Muscle layer of colon (tissue), 2 donors: ENCODE data around the gene CTNNBL1.
"Not testable (repeated sequence)": the region's sequence is repeated elsewhere in the genome, so short reads cannot be mapped to it uniquely, and the experiment has no call there.

ENCODE experiments used
- H3K27ac ChIP-seq: one replicate; pipeline ENCODE4 v1.7.0; 2013; ENCODE audit warnings: low read depth, mild to moderate bottlenecking, low read length, moderate library complexity
- H3K27me3 ChIP-seq, 2 donors: one replicate each; pipeline ENCODE4 v1.7.0; 2013; ENCODE audit warnings: low read length in 2 of 2, mild to moderate bottlenecking in 2 of 2; ENCODE audit not compliant: insufficient read depth in 2 of 2, control insufficient read depth in 1 of 2
- H3K36me3 ChIP-seq: one replicate; pipeline ENCODE4 v1.7.0; 2013; ENCODE audit warnings: mild to moderate bottlenecking, low read length; ENCODE audit not compliant: insufficient read depth
- H3K4me1 ChIP-seq: one replicate; pipeline ENCODE4 v1.7.0; 2013; ENCODE audit warnings: mild to moderate bottlenecking, low read length; ENCODE audit not compliant: insufficient read depth
- H3K4me3 ChIP-seq, 2 donors: one replicate each; pipeline ENCODE4 v1.7.0; 2013; ENCODE audit warnings: low read length in 2 of 2, low read depth in 1 of 2, mild to moderate bottlenecking in 1 of 2, moderate library complexity in 1 of 2
- H3K9ac ChIP-seq: one replicate; pipeline ENCODE4 v1.7.0; 2013; ENCODE audit warnings: low read length
- H3K9me3 ChIP-seq: one replicate; pipeline ENCODE4 v1.7.0; 2013; ENCODE audit warnings: mild to moderate bottlenecking, low read length
- donor health status: abdominal sarcoma.
- donor health status: Adenocarcinoma of cecum.

The CTNNBL1 gene

DNA sequence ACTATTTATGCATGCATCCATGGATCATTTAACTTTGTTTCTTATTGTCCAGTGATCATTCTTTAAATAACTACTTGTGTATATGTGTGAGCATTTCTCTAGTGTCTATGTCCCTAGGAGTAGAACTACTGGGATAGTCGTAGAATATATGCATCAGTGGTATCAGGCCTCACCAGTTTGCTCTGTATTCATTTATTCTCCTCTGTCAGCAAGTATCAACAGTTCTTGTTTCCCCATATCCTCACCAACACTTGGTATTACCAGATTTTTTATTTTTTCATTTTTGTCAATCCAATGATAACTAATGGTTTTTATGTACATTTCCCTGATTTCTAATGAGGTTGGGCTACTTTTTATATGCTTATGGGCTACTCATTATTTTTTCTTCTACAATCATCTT lies 27.9 kb downstream of the CTNNBL1 start:
- H3K4me1 ChIP-seq = peaks cover 6% of the 10 kb centered on the region
- H3K9ac ChIP-seq = no peak overlapping the region
- H3K4me3 ChIP-seq = no peak overlapping the region
- H3K27me3 ChIP-seq = no peaks in the 10 kb centered on the region
- no peaks in the 10 kb centered on the region for H3K36me3 ChIP-seq
- no peaks in the 10 kb centered on the region for H3K9me3 ChIP-seq
- no peak overlapping the region for H3K27ac ChIP-seq

DNA sequence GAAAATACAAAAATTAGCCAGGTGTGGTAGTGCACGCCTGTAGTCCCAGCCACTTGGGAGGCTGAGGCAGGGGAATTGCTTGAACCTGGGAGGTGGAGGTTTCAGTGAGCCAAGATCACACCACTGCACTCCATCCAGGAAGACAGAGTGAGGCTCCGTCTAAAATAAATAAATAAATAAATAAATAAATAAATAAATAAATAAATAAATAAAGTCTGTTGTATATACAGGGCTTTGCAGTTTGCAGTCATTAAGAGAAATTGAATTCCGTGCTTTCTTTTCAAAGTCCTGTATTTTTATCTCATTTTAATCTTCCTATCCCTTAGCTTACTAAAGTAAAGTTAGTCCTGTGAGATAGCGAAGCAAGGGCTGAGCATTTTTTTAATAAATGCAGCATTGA lies 28.5 kb downstream of the CTNNBL1 start:
- not testable (repeated sequence) for H3K27ac ChIP-seq, H3K9me3 ChIP-seq, H3K4me1 ChIP-seq, H3K4me3 ChIP-seq, H3K9ac ChIP-seq, H3K27me3 ChIP-seq, H3K36me3 ChIP-seq

DNA sequence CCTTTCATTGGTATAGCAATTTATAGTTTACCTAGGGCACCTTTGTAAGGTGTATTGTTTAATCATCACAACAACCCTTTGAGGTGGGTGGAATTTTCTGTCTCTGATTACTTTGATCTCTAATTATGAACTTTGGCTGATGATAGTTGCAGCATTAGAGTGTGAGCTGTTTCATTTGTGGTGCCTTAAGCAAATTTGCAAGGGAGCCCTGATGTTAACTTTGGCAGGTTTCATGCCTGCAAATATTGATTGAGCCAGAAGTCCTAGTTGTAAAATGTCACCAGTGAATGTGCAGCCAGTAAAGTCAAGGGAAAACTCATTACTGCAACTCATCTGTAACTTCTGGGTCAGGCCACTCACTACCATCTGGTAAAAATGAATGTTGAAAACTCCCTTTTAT lies 29.8 kb downstream of the CTNNBL1 start:
- Histone ChIP-seq H3K4me3 (no peak overlapping the region), H3K9me3 (no peaks in the 10 kb centered on the region), H3K27ac (no peak overlapping the region), H3K27me3 (no peaks in the 10 kb centered on the region), H3K36me3 (no peaks in the 10 kb centered on the region), H3K9ac (no peak overlapping the region), H3K4me1 (peaks cover 22% of the 10 kb centered on the region)

DNA sequence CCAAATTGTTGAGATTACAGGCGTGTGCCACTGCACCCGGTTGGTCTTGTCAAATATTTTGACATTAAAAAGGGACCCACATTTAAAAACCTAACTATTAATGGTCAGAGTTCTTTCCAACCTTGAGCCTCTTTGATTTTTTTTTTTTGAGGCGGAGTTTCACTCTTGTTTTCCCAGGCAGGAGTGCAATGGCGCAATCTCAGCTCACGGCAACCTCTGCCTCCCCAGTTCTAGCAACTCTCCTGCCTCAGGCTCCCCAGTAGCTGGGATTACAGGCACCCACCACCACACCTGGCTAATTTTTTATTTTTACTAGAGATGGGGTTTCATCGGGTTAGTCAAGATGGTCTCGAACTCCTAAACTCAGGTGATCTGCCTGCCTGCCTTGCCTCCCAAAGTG lies 31.3 kb downstream of the CTNNBL1 start:
- Histone ChIP-seq H3K27ac (no peak overlapping the region), H3K4me3 (no peak overlapping the region), H3K9ac (no peak overlapping the region), H3K36me3 (no peaks in the 10 kb centered on the region), H3K27me3 (no peaks in the 10 kb centered on the region), H3K4me1 (peaks cover 36% of the 10 kb centered on the region), H3K9me3 (no peaks in the 10 kb centered on the region)

DNA sequence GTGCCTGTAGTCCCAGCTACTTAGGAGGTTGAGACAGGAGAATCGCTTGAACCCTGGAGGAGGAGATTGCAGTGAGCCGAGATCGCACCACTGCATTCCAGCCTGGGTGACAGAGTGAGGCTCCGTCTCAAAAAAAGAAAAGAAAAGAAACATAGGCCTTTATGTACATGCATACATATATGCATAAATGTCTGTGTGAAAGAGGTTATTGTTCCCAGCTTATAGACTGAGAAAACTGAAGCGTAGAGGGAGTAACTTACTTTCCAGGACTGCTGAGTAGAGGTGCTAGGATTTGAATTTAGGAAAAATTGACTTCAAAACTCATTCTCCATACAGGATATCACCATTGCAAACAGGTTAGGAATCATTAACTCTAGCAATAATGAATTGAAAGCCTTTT lies 32.0 kb downstream of the CTNNBL1 start:
- no peaks in the 10 kb centered on the region for H3K36me3 ChIP-seq
- H3K27me3 ChIP-seq = no peaks in the 10 kb centered on the region
- H3K9me3 ChIP-seq = no peaks in the 10 kb centered on the region
- no peak overlapping the region for H3K4me3 ChIP-seq
- no peak overlapping the region for H3K9ac ChIP-seq
- H3K4me1 ChIP-seq = peaks cover 41% of the 10 kb centered on the region
- no peak overlapping the region for H3K27ac ChIP-seq

DNA sequence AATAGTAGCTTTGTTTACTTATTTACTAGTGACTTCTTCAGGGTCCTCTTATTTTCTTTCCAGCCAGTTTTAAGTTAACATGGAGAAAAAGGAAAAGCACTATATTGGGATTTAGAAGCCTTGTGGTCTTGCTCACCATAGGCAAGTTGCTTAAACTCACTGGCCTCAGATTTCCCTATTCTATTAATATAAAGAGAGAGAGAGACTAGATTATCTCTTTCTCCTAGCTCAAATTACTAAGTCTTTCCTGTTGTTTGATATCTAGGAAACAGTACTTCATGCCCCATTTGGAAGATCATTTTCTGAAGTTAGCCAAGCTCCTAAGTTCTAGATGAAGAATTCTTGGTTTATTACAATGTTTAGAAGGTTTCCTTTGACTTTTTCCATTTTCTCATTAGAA lies 32.5 kb downstream of the CTNNBL1 start:
- H3K4me1 ChIP-seq = peaks cover 41% of the 10 kb centered on the region
- no peak overlapping the region for H3K9ac ChIP-seq
- no peaks in the 10 kb centered on the region for H3K27me3 ChIP-seq
- no peak overlapping the region for H3K27ac ChIP-seq
- no peaks in the 10 kb centered on the region for H3K36me3 ChIP-seq
- H3K4me3 ChIP-seq = no peak overlapping the region
- H3K9me3 ChIP-seq = no peaks in the 10 kb centered on the region

DNA sequence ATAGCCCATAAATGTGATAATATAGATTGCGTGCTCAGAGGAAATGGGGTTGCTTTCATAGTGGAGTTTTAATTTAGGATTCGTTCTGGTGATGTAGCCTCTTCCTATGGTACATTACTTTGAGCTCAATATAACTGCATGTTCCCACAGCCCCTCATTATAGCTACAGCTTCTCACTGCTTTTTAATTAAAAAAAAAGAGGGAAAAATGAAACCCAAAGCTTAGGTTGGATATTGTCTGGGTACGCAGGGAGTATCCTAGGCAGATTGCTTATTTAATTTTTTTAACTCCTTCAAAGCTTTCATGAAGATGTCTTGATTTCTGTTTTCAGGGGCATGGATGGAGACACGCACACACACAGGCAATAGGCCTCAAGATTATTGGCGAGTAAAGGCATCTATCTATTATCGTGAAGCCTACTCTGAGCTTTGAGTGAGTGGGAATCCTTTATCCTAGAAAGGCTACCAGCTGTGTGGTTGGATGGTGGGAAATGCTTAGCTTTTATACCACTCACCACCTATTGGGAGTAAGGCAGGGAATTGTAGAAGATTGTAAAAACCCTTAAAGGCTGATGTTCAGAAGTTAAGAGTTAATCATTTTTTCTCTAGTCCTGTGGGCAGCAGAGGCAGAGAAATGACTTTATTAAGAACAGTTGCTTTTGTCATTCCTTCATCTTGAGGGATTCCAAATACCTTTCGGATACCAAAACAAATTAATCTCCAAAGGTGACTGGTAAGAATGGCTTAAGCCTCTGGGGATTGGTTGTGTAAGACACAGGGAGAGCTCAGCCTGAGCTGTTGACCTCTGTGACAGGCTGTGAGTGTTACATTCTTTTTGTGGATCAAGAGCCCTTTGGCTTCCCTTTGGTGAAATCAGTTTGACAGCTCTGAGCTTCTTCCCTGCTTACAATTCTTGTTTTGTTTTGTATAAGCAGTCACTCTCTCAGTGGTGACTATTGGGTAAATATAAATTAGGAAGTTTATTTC lies 33.4 kb downstream of the CTNNBL1 start:
- H3K4me1 ChIP-seq = peaks cover 41% of the 10 kb centered on the region

DNA sequence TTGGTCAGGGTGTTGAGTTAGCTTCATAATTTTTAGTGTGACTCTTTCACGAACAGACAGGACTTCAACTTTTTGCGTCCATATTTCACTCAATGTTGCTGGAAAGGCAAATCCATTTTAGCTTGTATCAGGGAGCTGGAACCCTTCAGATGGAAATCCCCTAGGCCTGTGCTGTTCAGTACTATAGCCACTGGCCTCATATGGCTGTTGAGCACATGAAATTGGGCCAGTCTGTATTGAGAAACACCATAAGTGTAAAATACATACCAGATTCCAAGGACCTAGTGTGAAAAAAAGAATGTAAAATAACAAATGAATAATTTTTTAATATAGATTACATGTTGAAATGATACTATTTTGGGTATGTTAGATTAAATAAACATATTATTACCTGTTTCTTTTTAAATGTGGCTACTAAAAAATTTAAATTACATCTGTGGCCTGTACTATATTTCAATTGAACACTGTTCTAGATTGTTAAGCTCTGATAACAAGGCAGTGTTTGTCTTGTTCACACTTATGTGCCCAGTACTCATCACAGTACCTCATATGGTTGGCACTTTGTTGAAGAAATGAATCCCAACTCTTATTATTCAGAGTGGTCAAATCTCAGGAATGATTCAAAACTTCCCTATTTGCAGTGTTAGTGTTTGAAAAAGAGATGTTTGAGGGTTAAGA lies 34.3 kb downstream of the CTNNBL1 start:
- Histone ChIP-seq H3K36me3 (no peaks in the 10 kb centered on the region), H3K4me1 (peaks cover 41% of the 10 kb centered on the region), H3K27ac (no peak overlapping the region), H3K4me3 (no peak overlapping the region), H3K9ac (no peak overlapping the region), H3K27me3 (no peaks in the 10 kb centered on the region), H3K9me3 (no peaks in the 10 kb centered on the region)

More for the DNA sequence above, 33.4 kb downstream of the CTNNBL1 start:
- Histone ChIP-seq H3K4me3 (no peak overlapping the region), H3K9ac (no peak overlapping the region), H3K27ac (no peak overlapping the region), H3K27me3 (no peaks in the 10 kb centered on the region), H3K36me3 (no peaks in the 10 kb centered on the region), H3K9me3 (no peaks in the 10 kb centered on the region)

DNA sequence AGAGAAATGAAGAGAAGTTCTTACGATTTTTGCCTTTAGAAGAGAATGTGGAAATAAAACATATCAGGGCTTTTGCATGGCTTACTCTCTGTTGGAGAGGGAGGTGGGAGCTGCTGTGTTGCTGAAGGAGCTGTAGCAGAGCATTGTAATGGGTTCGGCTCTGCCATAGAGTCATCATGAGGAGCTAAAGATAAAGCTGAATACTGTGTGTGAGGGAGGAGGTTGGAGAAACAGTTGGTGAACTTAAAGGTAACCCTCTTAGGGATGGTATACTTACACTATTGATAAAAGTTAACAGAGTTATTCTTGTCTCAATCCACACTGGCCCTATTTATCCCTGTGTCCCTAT lies 34.8 kb downstream of the CTNNBL1 start:
- Histone ChIP-seq H3K9ac (no peak overlapping the region), H3K4me1 (peaks cover 43% of the 10 kb centered on the region), H3K4me3 (no peak overlapping the region), H3K36me3 (no peaks in the 10 kb centered on the region), H3K27me3 (no peaks in the 10 kb centered on the region), H3K27ac (no peak overlapping the region), H3K9me3 (no peaks in the 10 kb centered on the region)

DNA sequence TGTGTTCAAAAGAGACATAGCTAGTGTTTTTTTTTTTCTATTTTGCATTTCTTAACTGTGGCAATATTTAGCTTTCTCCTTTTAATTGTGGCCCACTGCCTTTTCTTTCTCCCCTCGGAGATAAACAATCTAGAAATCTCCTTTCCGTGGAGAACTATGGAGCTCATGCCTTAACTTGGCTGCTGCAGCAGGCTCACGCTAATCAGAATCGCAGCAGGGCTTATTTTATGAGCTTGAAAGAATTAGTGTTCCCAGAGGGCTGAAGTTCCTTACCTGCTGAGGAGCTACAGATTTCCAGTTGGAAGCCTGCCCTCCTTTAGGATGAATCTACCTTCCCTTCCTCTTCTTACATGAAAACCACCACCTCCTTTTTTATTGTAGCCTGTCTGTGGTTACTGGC lies 35.6 kb downstream of the CTNNBL1 start:
- Histone ChIP-seq H3K27ac (no peak overlapping the region), H3K36me3 (no peaks in the 10 kb centered on the region), H3K4me3 (no peak overlapping the region), H3K9me3 (no peaks in the 10 kb centered on the region), H3K4me1 (peaks cover 52% of the 10 kb centered on the region), H3K27me3 (no peaks in the 10 kb centered on the region), H3K9ac (no peak overlapping the region)

DNA sequence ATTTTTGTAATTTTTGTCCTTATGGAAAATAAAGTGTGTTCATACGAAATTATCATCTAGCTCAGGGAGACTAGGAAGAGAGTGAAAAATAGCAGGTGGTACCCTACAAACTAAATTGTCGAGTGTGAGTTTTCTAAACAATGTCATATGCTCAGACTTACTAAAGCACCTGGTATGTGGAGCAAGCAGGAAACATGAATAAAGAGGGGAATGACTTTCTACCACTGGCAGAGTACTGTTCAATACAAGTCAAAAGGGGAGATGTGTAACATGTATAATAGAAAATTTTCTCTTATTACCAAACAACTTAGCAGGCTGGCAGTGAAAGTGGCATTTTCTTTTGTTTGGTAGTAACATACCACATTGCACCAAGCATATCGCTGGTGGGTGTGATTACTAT lies 36.1 kb downstream of the CTNNBL1 start:
- Histone ChIP-seq H3K27ac (no peak overlapping the region), H3K36me3 (no peaks in the 10 kb centered on the region), H3K27me3 (no peaks in the 10 kb centered on the region), H3K4me1 (peaks cover 56% of the 10 kb centered on the region), H3K9ac (no peak overlapping the region), H3K9me3 (no peaks in the 10 kb centered on the region), H3K4me3 (no peak overlapping the region)
